ENCODE results near the gene UCN. TPM values are rescaled to one million over a fixed set of nuclear protein-coding genes. Genes with fewer than 3 reads are reported as not detected.

The UCN gene
- total RNA-seq, 4 donors from 2014 or later: 0.82 to 10.8 (median 2.2) TPM; not detected in 1

- 89% methylated on average over 2 of the region's 2 CpGs; no CpG with 5 or more reads in 1 of the 2 donors for WGBS, 2 donors (ENCODE audit: low coverage in 1 of 2)
- intact Hi-C loops (cut with DNase I; ENCODE audit: low total_unique reads): no loop called here
- Histone ChIP-seq H3K27ac (no peak overlapping the region), H3K36me3 (peaks cover 0 to 7% (median 1%) of the 10 kb centered on the region in 4 donors), H3K4me3 (no peak overlapping the region), H3K27me3 (no peaks in the 10 kb centered on the region), H3K4me1 (peaks cover 0 to 13% (median 0%) of the 10 kb centered on the region in 4 donors), H3K9me3 (no peaks in the 10 kb centered on the region)
- TF ChIP-seq POLR2A (IDR thresholded peaks at IDR 0.05): no peak
- TF ChIP-seq EP300 (IDR thresholded peaks at IDR 0.05; ENCODE audit: low read depth): no peak
- TF ChIP-seq CTCF (IDR thresholded peaks at IDR 0.05): no peak
- TF ChIP-seq POLR2AphosphoS5 (IDR thresholded peaks at IDR 0.05): no peak
- DNase-seq: no peak
- in situ Hi-C loops (cut with MboI; ENCODE audit: low pct_ligation_motif_present in 1 of 4, low pct_unique_long_range_greater_than_20kb in 1 of 4, low sequenced_read_pairs in 3 of 4): no loop called here
These were observed 39.4 kb upstream of the UCN start for GRCh38 chr2:27347641-27348040.

- intact Hi-C loops (cut with DNase I; ENCODE audit: low total_unique reads): no loop called here
These were observed 27.9 kb upstream of the UCN start for GRCh38 chr2:27336173-27336572.

DNA sequence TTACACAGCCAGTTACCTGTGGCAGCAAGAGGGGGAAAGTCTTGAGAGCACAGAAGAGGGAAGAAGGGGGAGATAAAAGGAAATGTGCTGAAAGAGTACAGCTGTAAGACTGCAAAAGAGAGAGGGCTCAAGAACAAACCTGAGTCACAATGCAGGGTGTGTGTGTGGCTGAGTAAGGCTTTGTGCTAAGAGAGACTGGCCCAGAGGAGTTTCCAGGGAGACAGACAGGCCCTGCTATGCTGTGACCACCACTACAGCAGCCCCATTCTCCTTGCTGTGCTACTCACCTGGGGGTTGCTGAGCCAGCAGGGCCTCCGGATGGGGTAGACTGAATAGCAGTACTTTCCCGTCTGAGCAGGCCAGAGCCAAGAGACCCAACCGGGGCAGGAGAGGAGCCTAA is 27.1 kb upstream of the UCN start:
- H3K4me1 ChIP-seq: no peaks in the 10 kb centered on the region
- 98% methylated on average over 3 of the region's 3 CpGs; no CpG with 5 or more reads in 1 of the 2 donors for WGBS, 2 donors (ENCODE audit: low coverage in 1 of 2)
- H3K9me3 ChIP-seq: no peaks in the 10 kb centered on the region
- TF ChIP-seq EP300 (IDR thresholded peaks at IDR 0.05; ENCODE audit: low read depth): no peak
- no peak for TF ChIP-seq POLR2AphosphoS5 (IDR thresholded peaks at IDR 0.05)
- no peak for TF ChIP-seq CTCF (IDR thresholded peaks at IDR 0.05)
- TF ChIP-seq POLR2A (IDR thresholded peaks at IDR 0.05): no peak
- no peak overlapping the region for H3K27ac ChIP-seq
- no peak for DNase-seq
- no peaks in the 10 kb centered on the region for H3K27me3 ChIP-seq
- H3K4me3 ChIP-seq: no peak overlapping the region
- H3K36me3 ChIP-seq: peaks cover 0 to 70% (median 32%) of the 10 kb centered on the region in 4 donors
- in situ Hi-C loops (cut with MboI; ENCODE audit: low pct_ligation_motif_present in 1 of 4, low pct_unique_long_range_greater_than_20kb in 1 of 4, low sequenced_read_pairs in 3 of 4) (no loop called here), intact Hi-C loops (cut with DNase I; ENCODE audit: low total_unique reads) (no loop called here)

More at GRCh38 chr2:27336173-27336572, 27.9 kb upstream of the UCN start:
- WGBS, 2 donors (ENCODE audit: low coverage in 1 of 2): 95 to 96% methylated on average over 6 to 7 of the region's 7 CpGs
- in situ Hi-C loops (cut with MboI; ENCODE audit: low pct_ligation_motif_present in 1 of 4, low pct_unique_long_range_greater_than_20kb in 1 of 4, low sequenced_read_pairs in 3 of 4): no loop called here
- Histone ChIP-seq H3K27me3 (no peaks in the 10 kb centered on the region), H3K36me3 (peaks cover 0 to 76% (median 35%) of the 10 kb centered on the region in 4 donors), H3K27ac (no peak overlapping the region), H3K4me1 (no peaks in the 10 kb centered on the region), H3K9me3 (no peaks in the 10 kb centered on the region), H3K4me3 (no peak overlapping the region)
- TF ChIP-seq EP300 (IDR thresholded peaks at IDR 0.05; ENCODE audit: low read depth) (no peak), CTCF (IDR thresholded peaks at IDR 0.05) (no peak), POLR2A (IDR thresholded peaks at IDR 0.05) (no peak), POLR2AphosphoS5 (IDR thresholded peaks at IDR 0.05) (no peak)
- no peak for DNase-seq

GRCh38 chr2:27324720-27325119 is 16.5 kb upstream of the UCN start:
- H3K4me1 ChIP-seq: peaks cover 7 to 22% (median 18%) of the 10 kb centered on the region in 4 donors
- 91 to 92% methylated on average over 2 to 5 of the region's 5 CpGs for WGBS, 2 donors (ENCODE audit: low coverage in 1 of 2)

More at GRCh38 chr2:27324720-27325119, 16.5 kb upstream of the UCN start:
- in situ Hi-C loops (cut with MboI; ENCODE audit: low pct_ligation_motif_present in 1 of 4, low pct_unique_long_range_greater_than_20kb in 1 of 4, low sequenced_read_pairs in 3 of 4): no loop called here
- Histone ChIP-seq H3K27ac (no peak overlapping the region), H3K27me3 (no peaks in the 10 kb centered on the region), H3K4me3 (no peak overlapping the region), H3K36me3 (peaks cover 0 to 33% (median 13%) of the 10 kb centered on the region in 4 donors), H3K9me3 (no peaks in the 10 kb centered on the region)
- intact Hi-C loops (cut with DNase I; ENCODE audit: low total_unique reads): no loop called here
- no peak for TF ChIP-seq POLR2A (IDR thresholded peaks at IDR 0.05)
- DNase-seq: no peak
